Measurements from ENCODE around the gene MRGPRD. TPM values are rescaled to one million over a fixed set of nuclear protein-coding genes. Genes with fewer than 3 reads are reported as not detected.

Gene MRGPRD
- total and polyA plus RNA-seq, 2 of the 8 experiments (the other 6 are each of a cell fraction or from before 2014, with no cell fraction given) = not detected

DNA sequence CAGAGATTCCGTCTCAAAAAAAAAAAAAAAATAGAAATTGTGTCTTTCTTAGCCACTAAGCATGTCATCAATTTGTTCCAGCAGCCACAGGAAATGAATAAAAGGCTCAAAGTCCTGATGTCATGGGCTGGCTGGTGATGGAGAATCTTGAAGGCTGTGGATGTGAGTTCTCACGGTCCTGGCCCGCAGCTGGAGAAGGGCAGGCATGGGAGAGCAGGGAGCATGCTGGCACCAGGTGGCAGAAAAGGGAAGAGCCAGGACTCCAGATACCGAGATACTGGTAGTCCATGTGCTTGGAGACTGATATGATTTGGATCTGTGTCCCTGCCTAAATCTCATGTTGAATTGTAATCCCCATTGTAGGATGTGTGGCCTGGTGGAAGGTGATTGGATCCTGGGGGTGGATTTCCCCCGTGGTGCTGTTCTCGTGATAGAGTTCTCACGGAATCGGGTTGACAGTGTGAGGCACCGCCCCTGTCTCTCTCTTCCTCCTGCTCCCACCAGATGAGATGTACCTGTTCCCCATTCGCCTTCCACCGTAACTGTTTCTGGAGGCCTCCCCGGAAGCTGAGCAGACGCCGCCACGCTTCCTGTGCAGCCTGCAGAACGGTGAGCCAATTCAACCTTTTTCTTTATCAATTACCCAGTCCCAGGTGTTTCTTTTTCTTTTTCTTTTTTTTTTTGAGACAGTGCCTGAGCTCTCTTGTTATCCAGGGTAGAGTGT is 18.1 kb downstream of the MRGPRD start:
- POLR2A ChIA-PET (ENCODE audit: partially characterized antibody) = no interaction called here
- Histone ChIP-seq H4K91ac (replicated peaks; ENCODE audit: insufficient read length, low read length) (no peak overlapping the region), H4K5ac (ENCODE audit: insufficient read length, low read depth, low read length) (no peak overlapping the region), H4K20me1 (replicated peaks in 1 of 2; ENCODE audit: control insufficient read depth in 1 of 2, insufficient read depth in 2 of 2, low read length in 2 of 2) (peaks cover 0 to 2% of the 10 kb centered on the region in 2 experiments), H3K23me2 (ENCODE audit: low read depth, low read length) (no peaks in the 10 kb centered on the region), H2AFZ (ENCODE audit: low read length) (no peak overlapping the region), H3K36me3 (ENCODE audit: control insufficient read depth in 2 of 4, insufficient read depth in 4 of 4, low read length in 3 of 4) (no peaks in the 10 kb centered on the region), H3K27me3 (replicated peaks in 1 of 4; ENCODE audit: control insufficient read depth in 3 of 4, extremely low read depth in 1 of 4, insufficient read depth in 3 of 4, low read length in 3 of 4) (no peaks in the 10 kb centered on the region), H3K27ac (ENCODE audit: low read depth, low read length) (no peak overlapping the region), H3K79me2 (ENCODE audit: control insufficient read depth in 1 of 2, insufficient read depth in 2 of 2, low read length in 2 of 2) (no peaks in the 10 kb centered on the region), H3K79me1 (ENCODE audit: low read depth, low read length) (no peaks in the 10 kb centered on the region), H2BK12ac (ENCODE audit: low read depth, low read length) (no peak overlapping the region), H3K4me3 (ENCODE audit: extremely low read depth in 1 of 4, insufficient read depth in 2 of 4, low read depth in 3 of 4, low read length in 4 of 4) (no peak overlapping the region), H3K56ac (replicated peaks; ENCODE audit: insufficient read length, low read depth, low read length) (no peak overlapping the region), H3K9me3 (ENCODE audit: insufficient read depth in 2 of 2, low read depth in 1 of 2, low read length in 1 of 2) (no peaks in the 10 kb centered on the region; a peak in 1 of 4 replicates), H3K4me1 (replicated peaks in 1 of 4; ENCODE audit: control insufficient read depth in 3 of 4, insufficient read depth in 4 of 4, low read length in 3 of 4) (no peaks in the 10 kb centered on the region), H2BK20ac (ENCODE audit: low read length) (no peak overlapping the region), H2BK15ac (ENCODE audit: low read length) (no peak overlapping the region), H3K4ac (replicated peaks; ENCODE audit: insufficient read length, low read depth, low read length) (no peak overlapping the region), H2AK5ac (ENCODE audit: low read depth, low read length) (no peak overlapping the region), H4K8ac (ENCODE audit: extremely low read depth, insufficient read depth, low read length) (0 out of 2 replicates have a peak overlapping the region, but pooled peaks have one; percentile 17), H3K4me2 (ENCODE audit: insufficient read depth in 1 of 2, low read depth in 2 of 2, low read length in 2 of 2) (no peak overlapping the region), H2BK5ac (ENCODE audit: low read depth, low read length) (no peak overlapping the region), H3K9ac (replicated peaks in 1 of 4; ENCODE audit: extremely low read depth in 1 of 4, low read depth in 3 of 4, low read length in 3 of 4) (no peak overlapping the region), H2BK120ac (replicated peaks; ENCODE audit: low read depth, low read length) (no peak overlapping the region), H3K23ac (ENCODE audit: insufficient read length) (no peak overlapping the region), H3K18ac (ENCODE audit: extremely low read depth, low read length) (no peak overlapping the region), H3K14ac (ENCODE audit: insufficient read length) (no peak overlapping the region)
- DNase-seq (ENCODE audit: low read depth in 1 of 2, low spot score in 2 of 2) = no peak
- FAIRE-seq = no peak
- CTCF ChIA-PET (ENCODE audit: partially characterized antibody) = interaction anchor here (0.9 to 2.0 kb wide), 5 partner anchors 8 to 290 kb away, joined by 3 to 9 read pairs (median 3); no protein-coding TSS in a partner anchor
- 87% methylated on average over 15 of the region's 16 CpGs; no CpG with 5 or more reads in 1 of the 2 experiments for WGBS, 2 experiments (ENCODE audit: extremely low coverage in 1 of 2, insufficient coverage in 1 of 2, insufficient read length in 1 of 2, insufficient replicate concordance in 2 of 2, low coverage in 1 of 2, low lambda C conversion rate in 2 of 2, missing lambda C conversion rate in 1 of 2)
- TF ChIP-seq CHD1 (IDR thresholded peaks at IDR 0.05; ENCODE audit: low read depth, low read length) (no peak), RAD21 (IDR thresholded peaks at IDR 0.05 in 1 of 2, conservative IDR thresholded peaks at IDR 0.05 in 1 of 2; ENCODE audit: low read depth in 2 of 2, low read length in 2 of 2) (peak; percentile 29 to 32; a peak in 3 of 4 replicates), CBX5 (IDR thresholded peaks at IDR 0.05; ENCODE audit: low read depth, low read length) (no peak), GABPA (IDR thresholded peaks at IDR 0.05; ENCODE audit: borderline replicate concordance, insufficient read depth, low read length) (no peak), BCL11A (IDR thresholded peaks at IDR 0.05; ENCODE audit: low read depth in 2 of 2, low read length in 2 of 2) (no peak), SIRT6 (IDR thresholded peaks at IDR 0.05; ENCODE audit: low read length) (no peak)
- TF ChIP-seq, protein P1, sequence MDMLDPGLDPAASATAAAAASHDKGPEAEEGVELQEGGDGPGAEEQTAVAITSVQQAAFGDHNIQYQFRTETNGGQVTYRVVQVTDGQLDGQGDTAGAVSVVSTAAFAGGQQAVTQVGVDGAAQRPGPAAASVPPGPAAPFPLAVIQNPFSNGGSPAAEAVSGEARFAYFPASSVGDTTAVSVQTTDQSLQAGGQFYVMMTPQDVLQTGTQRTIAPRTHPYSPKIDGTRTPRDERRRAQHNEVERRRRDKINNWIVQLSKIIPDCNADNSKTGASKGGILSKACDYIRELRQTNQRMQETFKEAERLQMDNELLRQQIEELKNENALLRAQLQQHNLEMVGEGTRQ (IDR thresholded peaks at IDR 0.05; ENCODE audit: low read length) = no peak
- TF ChIP-seq, protein P2, sequence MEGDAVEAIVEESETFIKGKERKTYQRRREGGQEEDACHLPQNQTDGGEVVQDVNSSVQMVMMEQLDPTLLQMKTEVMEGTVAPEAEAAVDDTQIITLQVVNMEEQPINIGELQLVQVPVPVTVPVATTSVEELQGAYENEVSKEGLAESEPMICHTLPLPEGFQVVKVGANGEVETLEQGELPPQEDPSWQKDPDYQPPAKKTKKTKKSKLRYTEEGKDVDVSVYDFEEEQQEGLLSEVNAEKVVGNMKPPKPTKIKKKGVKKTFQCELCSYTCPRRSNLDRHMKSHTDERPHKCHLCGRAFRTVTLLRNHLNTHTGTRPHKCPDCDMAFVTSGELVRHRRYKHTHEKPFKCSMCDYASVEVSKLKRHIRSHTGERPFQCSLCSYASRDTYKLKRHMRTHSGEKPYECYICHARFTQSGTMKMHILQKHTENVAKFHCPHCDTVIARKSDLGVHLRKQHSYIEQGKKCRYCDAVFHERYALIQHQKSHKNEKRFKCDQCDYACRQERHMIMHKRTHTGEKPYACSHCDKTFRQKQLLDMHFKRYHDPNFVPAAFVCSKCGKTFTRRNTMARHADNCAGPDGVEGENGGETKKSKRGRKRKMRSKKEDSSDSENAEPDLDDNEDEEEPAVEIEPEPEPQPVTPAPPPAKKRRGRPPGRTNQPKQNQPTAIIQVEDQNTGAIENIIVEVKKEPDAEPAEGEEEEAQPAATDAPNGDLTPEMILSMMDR (IDR thresholded peaks at IDR 0.05; ENCODE audit: control extremely low read depth in 1 of 3, insufficient read depth in 1 of 3, low read depth in 1 of 3, low read length in 3 of 3) = peak; percentile 22 to 34 (median 25); a peak in 3 of 4 replicates

All from H1 (cell line).